Mucosa of rectum (tissue), 2 donors: ENCODE data around the gene SSB.
"Not testable (repeated sequence)": the region's sequence is repeated elsewhere in the genome, so short reads cannot be mapped to it uniquely, and the experiment has no call there.

Experiments used
- H3K27ac ChIP-seq, 2 donors: one replicate each; pipeline ENCODE4 v1.7.0; 2013; ENCODE audit warnings: inconsistent platforms in 2 of 2, low read depth in 2 of 2, low read length in 2 of 2
- H3K27me3 ChIP-seq, 2 donors: one replicate each; pipeline ENCODE4 v1.7.0; 2013; ENCODE audit warnings: low read length in 2 of 2; ENCODE audit not compliant: control insufficient read depth in 2 of 2, insufficient read depth in 2 of 2
- H3K36me3 ChIP-seq, 2 donors: one replicate each; pipeline ENCODE4 v1.7.0; 2013; ENCODE audit warnings: low read length in 2 of 2; ENCODE audit not compliant: control insufficient read depth in 2 of 2, insufficient read depth in 2 of 2
- H3K4me1 ChIP-seq, 2 donors: one replicate each; pipeline ENCODE4 v1.7.0; 2013; ENCODE audit warnings: low read length in 2 of 2, mild to moderate bottlenecking in 1 of 2; ENCODE audit not compliant: control insufficient read depth in 2 of 2, insufficient read depth in 2 of 2
- H3K4me3 ChIP-seq, 2 donors: one replicate each; pipeline ENCODE4 v1.7.0; 2013; ENCODE audit warnings: low read length in 2 of 2
- H3K9ac ChIP-seq, 2 donors: one replicate each; pipeline ENCODE4 v1.7.0; 2013; ENCODE audit warnings: low read length in 2 of 2, low read depth in 1 of 2, mild to moderate bottlenecking in 1 of 2
- H3K9me3 ChIP-seq, 2 donors: one replicate each; pipeline ENCODE4 v1.7.0; 2013; ENCODE audit warnings: low read length in 2 of 2; ENCODE audit not compliant: control insufficient read depth in 2 of 2
- donor health status: healthy.
- donor health status: Normal muscosa, but diverticular disease.

The SSB gene

GRCh38 chr2:169849710-169850109, 51.0 kb downstream of the SSB start:
- Histone ChIP-seq H3K9me3 (no peaks in the 10 kb centered on the region), H3K9ac (no peak overlapping the region), H3K36me3 (no peaks in the 10 kb centered on the region), H3K27ac (no peak overlapping the region), H3K27me3 (no peaks in the 10 kb centered on the region), H3K4me1 (no peaks in the 10 kb centered on the region), H3K4me3 (no peak overlapping the region)

- Histone ChIP-seq H3K27me3 (no peaks in the 10 kb centered on the region), H3K27ac (no peak overlapping the region), H3K9me3 (no peaks in the 10 kb centered on the region), H3K36me3 (no peaks in the 10 kb centered on the region), H3K9ac (no peak overlapping the region), H3K4me3 (no peak overlapping the region), H3K4me1 (no peaks in the 10 kb centered on the region)
Measured at GRCh38 chr2:169853041-169853668, 54.5 kb downstream of the SSB start.

GRCh38 chr2:169855281-169856258, 56.9 kb downstream of the SSB start:
- not testable (repeated sequence) for H3K27me3 ChIP-seq, H3K4me3 ChIP-seq, H3K27ac ChIP-seq, H3K36me3 ChIP-seq, H3K9me3 ChIP-seq, H3K9ac ChIP-seq, H3K4me1 ChIP-seq

DNA sequence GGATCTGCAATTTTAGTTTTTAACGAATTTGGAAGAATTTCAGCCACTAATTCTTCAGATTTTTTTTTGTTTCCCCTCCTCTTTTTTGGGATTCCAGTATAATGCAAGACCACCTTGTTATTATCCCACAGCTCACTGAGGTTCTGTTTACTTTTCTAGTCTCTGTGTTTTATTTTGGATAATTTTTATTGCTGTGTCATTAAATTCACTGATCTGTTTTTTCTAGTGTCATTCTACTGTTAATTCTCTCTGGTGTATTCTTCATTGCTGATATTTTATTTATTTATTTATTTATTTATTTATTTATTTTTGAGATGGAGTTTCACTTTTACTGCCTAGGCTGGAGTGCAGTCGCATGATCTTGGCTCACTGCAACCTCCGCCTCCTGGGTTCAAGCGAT, 60.8 kb downstream of the SSB start:
- H3K4me3 ChIP-seq: no peak overlapping the region
- H3K4me1 ChIP-seq: no peaks in the 10 kb centered on the region
- no peaks in the 10 kb centered on the region for H3K27me3 ChIP-seq
- H3K36me3 ChIP-seq: no peaks in the 10 kb centered on the region
- no peak overlapping the region for H3K9ac ChIP-seq
- no peaks in the 10 kb centered on the region for H3K9me3 ChIP-seq
- no peak overlapping the region for H3K27ac ChIP-seq

DNA sequence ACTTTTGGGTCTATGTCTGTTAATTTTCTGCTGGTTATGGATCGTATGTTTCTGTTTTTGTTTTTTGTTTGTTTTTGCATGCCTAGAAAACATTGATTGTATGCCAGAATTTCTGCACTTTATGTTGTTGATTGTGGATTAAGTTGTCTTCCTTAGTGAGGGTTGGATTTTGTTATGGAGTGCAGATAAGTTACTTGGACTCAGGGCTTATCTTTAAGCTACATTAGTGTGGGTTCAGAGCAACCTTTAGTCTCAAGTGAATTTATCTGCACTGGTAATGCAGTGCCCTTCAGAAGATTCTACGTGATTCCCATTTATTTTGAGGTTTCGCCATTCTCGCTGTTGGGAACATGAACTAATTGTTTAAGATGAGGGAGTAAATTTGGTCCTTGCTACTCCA, 61.5 kb downstream of the SSB start:
- no peak overlapping the region for H3K27ac ChIP-seq
- no peaks in the 10 kb centered on the region for H3K36me3 ChIP-seq
- H3K4me1 ChIP-seq: no peaks in the 10 kb centered on the region
- no peak overlapping the region for H3K9ac ChIP-seq
- H3K9me3 ChIP-seq: no peaks in the 10 kb centered on the region
- H3K4me3 ChIP-seq: no peak overlapping the region
- no peaks in the 10 kb centered on the region for H3K27me3 ChIP-seq
